Stimulated activated CD8-positive, alpha-beta memory T cell treated with anti-CD3 and anti-CD28 coated beads, Interleukin-12 subunit alpha, Interleukin-12 subunit beta, amount 100 ng/mL, for 4 hours (primary cell): ENCODE data around the gene YPEL1.
"Not testable (repeated sequence)": the region's sequence is repeated elsewhere in the genome, so short reads cannot be mapped to it uniquely, and the experiment has no call there.

Experiments
- DNase-seq: peaks from one replicate; pipeline ENCODE4 v3.0.0-alpha.2; 2020; ENCODE audit warnings: low read depth

YPEL1 gene

GRCh38 chr22:21699643-21700042 is 36.0 kb downstream of the YPEL1 start:
- no peak for DNase-seq

- DNase-seq: no peak
These were observed 36.9 kb downstream of the YPEL1 start for GRCh38 chr22:21698430-21699329.

GRCh38 chr22:21697880-21698279 is 37.7 kb downstream of the YPEL1 start:
- DNase-seq: no peak

- no peak for DNase-seq
These were observed 38.4 kb downstream of the YPEL1 start for GRCh38 chr22:21697021-21697771.

GRCh38 chr22:21696115-21696514 is 39.5 kb downstream of the YPEL1 start:
- no peak for DNase-seq

GRCh38 chr22:21695430-21696085 is 40.0 kb downstream of the YPEL1 start:
- no peak for DNase-seq

- DNase-seq: no peak
These were observed 40.7 kb downstream of the YPEL1 start for GRCh38 chr22:21694795-21695429.

- DNase-seq: no peak
These were observed 41.2 kb downstream of the YPEL1 start for GRCh38 chr22:21694394-21694793.

GRCh38 chr22:21693999-21694341 is 41.6 kb downstream of the YPEL1 start:
- no peak for DNase-seq

- DNase-seq: no peak
These were observed 42.1 kb downstream of the YPEL1 start for GRCh38 chr22:21693333-21693998.

GRCh38 chr22:21692856-21693255 is 42.7 kb downstream of the YPEL1 start:
- DNase-seq: not testable (repeated sequence)

- no peak for DNase-seq
These were observed 43.8 kb downstream of the YPEL1 start for GRCh38 chr22:21691816-21692215.

- no peak for DNase-seq
These were observed 45.2 kb downstream of the YPEL1 start for GRCh38 chr22:21690401-21690801.

GRCh38 chr22:21688706-21689381 is 46.8 kb downstream of the YPEL1 start:
- no peak for DNase-seq

- DNase-seq: no peak
These were observed 47.3 kb downstream of the YPEL1 start for GRCh38 chr22:21688341-21688705.

GRCh38 chr22:21687685-21688259 is 47.8 kb downstream of the YPEL1 start:
- no peak for DNase-seq

- no peak for DNase-seq
These were observed 48.8 kb downstream of the YPEL1 start for GRCh38 chr22:21686634-21687393.

GRCh38 chr22:21686193-21686608 is 49.4 kb downstream of the YPEL1 start:
- no peak for DNase-seq

GRCh38 chr22:21685164-21685513 is 50.5 kb downstream of the YPEL1 start:
- DNase-seq: no peak

GRCh38 chr22:21684492-21685163 is 51.0 kb downstream of the YPEL1 start:
- DNase-seq: no peak
